ENCODE data around the gene SMIM12.

The SMIM12 gene

GRCh38 chr1:34884961-34885360, 25.4 kb upstream of the SMIM12 start:
- Histone ChIP-seq H3F3A (ENCODE audit: insufficient read depth) (no peaks in the 10 kb centered on the region), H3K4me3 (ENCODE audit: insufficient read depth, low read length, poor library complexity, severe bottlenecking) (no peak overlapping the region), H3K27ac (ENCODE audit: low read depth, low read length) (no peak overlapping the region), H3K79me2 (ENCODE audit: insufficient read depth, low read length) (no peaks in the 10 kb centered on the region), H4K20me1 (ENCODE audit: low read depth, low read length) (no peaks in the 10 kb centered on the region), H3K9me3 (ENCODE audit: insufficient read depth, low read length) (no peaks in the 10 kb centered on the region), H3K4me2 (ENCODE audit: low read depth, low read length, poor library complexity, severe bottlenecking) (no peak overlapping the region), H3K9me2 (replicated peaks; ENCODE audit: insufficient read depth, low read length) (no peaks in the 10 kb centered on the region), H3K36me3 (ENCODE audit: low read length) (0 out of 2 replicates have a peak, but pooled peaks cover 3% of the 10 kb centered on the region), H3K27me3 (ENCODE audit: low read length) (no peaks in the 10 kb centered on the region), H2AFZ (ENCODE audit: low read depth, low read length, severe bottlenecking) (no peak overlapping the region), H3K9ac (ENCODE audit: low read length) (no peak overlapping the region)
- TF ChIP-seq CTCF (IDR thresholded peaks at IDR 0.05; ENCODE audit: insufficient read depth, low read length, poor library complexity, severe bottlenecking) (no peak), EZH2phosphoT487 (conservative IDR thresholded peaks at IDR 0.05; ENCODE audit: low read length) (no peak)

- no peak overlapping the region for H3K4me2 ChIP-seq (ENCODE audit: low read depth, low read length, poor library complexity, severe bottlenecking)
Observed at GRCh38 chr1:34884536-34884935, 25.0 kb upstream of the SMIM12 start.

DNA sequence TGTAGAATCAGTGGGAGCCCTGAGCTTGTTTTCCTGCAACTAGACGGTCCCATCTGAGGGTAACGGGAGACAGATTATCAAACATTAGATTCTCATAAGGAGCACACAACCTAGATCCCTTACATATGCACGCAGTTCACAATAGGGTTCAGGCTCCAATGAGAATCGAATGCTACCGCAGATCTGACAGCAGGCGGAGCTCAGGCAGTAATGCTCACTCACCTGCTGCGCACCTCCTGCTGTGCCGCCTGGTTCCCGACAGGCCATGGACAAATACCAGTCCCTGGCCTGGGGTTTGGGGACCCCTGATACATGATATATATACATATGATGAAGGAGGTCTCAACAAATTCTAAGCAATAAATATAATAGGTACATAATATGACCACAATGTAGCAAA, 19.7 kb upstream of the SMIM12 start:
- no peaks in the 10 kb centered on the region for H3K9me2 ChIP-seq (replicated peaks; ENCODE audit: insufficient read depth, low read length)
- H3K9me3 ChIP-seq (ENCODE audit: insufficient read depth, low read length) = no peaks in the 10 kb centered on the region
- H3K27ac ChIP-seq (ENCODE audit: low read depth, low read length) = no peak overlapping the region
- no peak overlapping the region for H3K4me3 ChIP-seq (ENCODE audit: insufficient read depth, low read length, poor library complexity, severe bottlenecking)
- H4K20me1 ChIP-seq (ENCODE audit: low read depth, low read length) = no peaks in the 10 kb centered on the region
- no peaks in the 10 kb centered on the region for H3F3A ChIP-seq (ENCODE audit: insufficient read depth)
- H2AFZ ChIP-seq (ENCODE audit: low read depth, low read length, severe bottlenecking) = no peak overlapping the region
- no peak overlapping the region for H3K9ac ChIP-seq (ENCODE audit: low read length)
- no peaks in the 10 kb centered on the region for H3K27me3 ChIP-seq (ENCODE audit: low read length)
- no peaks in the 10 kb centered on the region for H3K79me2 ChIP-seq (ENCODE audit: insufficient read depth, low read length)
- TF ChIP-seq CTCF (IDR thresholded peaks at IDR 0.05; ENCODE audit: insufficient read depth, low read length, poor library complexity, severe bottlenecking) (no peak), EZH2phosphoT487 (conservative IDR thresholded peaks at IDR 0.05; ENCODE audit: low read length) (no peak)
- H3K4me2 ChIP-seq (ENCODE audit: low read depth, low read length, poor library complexity, severe bottlenecking) = no peak overlapping the region
- 0 out of 2 replicates have a peak, but pooled peaks cover 3% of the 10 kb centered on the region for H3K36me3 ChIP-seq (ENCODE audit: low read length)

More at GRCh38 chr1:34884536-34884935, 25.0 kb upstream of the SMIM12 start:
- Histone ChIP-seq H3K79me2 (ENCODE audit: insufficient read depth, low read length) (no peaks in the 10 kb centered on the region), H3F3A (ENCODE audit: insufficient read depth) (no peaks in the 10 kb centered on the region), H3K27me3 (ENCODE audit: low read length) (no peaks in the 10 kb centered on the region), H2AFZ (ENCODE audit: low read depth, low read length, severe bottlenecking) (no peak overlapping the region), H3K4me3 (ENCODE audit: insufficient read depth, low read length, poor library complexity, severe bottlenecking) (no peak overlapping the region), H4K20me1 (ENCODE audit: low read depth, low read length) (no peaks in the 10 kb centered on the region), H3K9me3 (ENCODE audit: insufficient read depth, low read length) (no peaks in the 10 kb centered on the region), H3K9me2 (replicated peaks; ENCODE audit: insufficient read depth, low read length) (no peaks in the 10 kb centered on the region), H3K27ac (ENCODE audit: low read depth, low read length) (no peak overlapping the region), H3K36me3 (ENCODE audit: low read length) (0 out of 2 replicates have a peak, but pooled peaks cover 3% of the 10 kb centered on the region), H3K9ac (ENCODE audit: low read length) (no peak overlapping the region)
- TF ChIP-seq EZH2phosphoT487 (conservative IDR thresholded peaks at IDR 0.05; ENCODE audit: low read length) = no peak
- no peak for TF ChIP-seq CTCF (IDR thresholded peaks at IDR 0.05; ENCODE audit: insufficient read depth, low read length, poor library complexity, severe bottlenecking)
